HG02970 (cell line): ENCODE measurements around the gene CWC27.
A peak's percentile ranks its signal among the peaks of the same experiment; 100 is the strongest.
"Not testable (repeated sequence)": the region's sequence is repeated elsewhere in the genome, so short reads cannot be mapped to it uniquely, and the experiment has no call there.

Experiments
- ATAC-seq: cut with Tn5 transposase; IDR thresholded peaks from one replicate; pipeline ENCODE4 v1.9.1; 2021; ENCODE audit warnings: mild to moderate bottlenecking, moderate library complexity, moderate number of reproducible peaks; ENCODE audit not compliant: unreplicated experiment, low FRiP score

Gene CWC27

DNA sequence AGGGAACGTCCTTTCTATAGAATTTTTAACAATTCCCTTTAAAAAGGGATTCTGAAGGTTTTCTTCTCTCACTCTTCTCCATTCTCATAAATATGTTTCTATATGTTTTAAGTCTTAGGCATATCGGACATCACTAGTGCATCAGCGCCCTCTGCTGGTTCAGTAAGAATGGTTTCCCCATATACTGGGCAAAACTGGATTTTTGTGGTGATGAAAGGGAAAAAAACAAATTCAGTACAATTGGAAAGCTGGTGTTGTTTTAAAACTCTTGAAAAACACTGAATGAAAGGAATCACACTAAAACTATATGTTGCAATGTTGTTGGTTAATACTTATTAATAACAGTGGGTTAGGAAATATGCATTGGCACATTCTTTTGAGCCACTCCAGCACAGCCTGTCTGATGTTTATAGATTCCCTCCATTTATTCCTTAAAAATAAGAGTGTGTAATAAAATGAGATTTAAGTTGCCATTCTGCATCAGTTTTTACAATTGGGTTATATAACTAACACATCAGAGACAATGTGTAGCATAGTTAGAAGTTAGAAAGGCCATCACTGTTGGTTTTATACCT is 15.8 kb downstream of the CWC27 start:
- no peak for ATAC-seq

DNA sequence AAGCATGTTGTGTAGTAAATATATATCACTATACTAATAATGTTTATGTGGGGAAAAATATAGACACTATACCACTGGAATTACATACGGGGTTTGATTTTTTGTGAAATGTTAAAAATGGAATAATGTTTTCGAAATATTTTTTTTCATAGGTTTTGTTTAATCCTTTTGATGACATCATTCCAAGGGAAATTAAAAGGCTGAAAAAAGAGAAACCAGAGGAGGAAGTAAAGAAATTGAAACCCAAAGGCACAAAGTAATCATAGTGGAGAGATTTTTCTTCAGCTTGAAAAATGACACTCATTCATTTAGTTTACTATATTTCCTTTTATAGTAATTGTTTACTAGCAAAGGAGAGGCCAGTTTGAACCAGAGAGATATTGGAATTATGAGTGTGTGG is 17.6 kb downstream of the CWC27 start:
- ATAC-seq: no peak

DNA sequence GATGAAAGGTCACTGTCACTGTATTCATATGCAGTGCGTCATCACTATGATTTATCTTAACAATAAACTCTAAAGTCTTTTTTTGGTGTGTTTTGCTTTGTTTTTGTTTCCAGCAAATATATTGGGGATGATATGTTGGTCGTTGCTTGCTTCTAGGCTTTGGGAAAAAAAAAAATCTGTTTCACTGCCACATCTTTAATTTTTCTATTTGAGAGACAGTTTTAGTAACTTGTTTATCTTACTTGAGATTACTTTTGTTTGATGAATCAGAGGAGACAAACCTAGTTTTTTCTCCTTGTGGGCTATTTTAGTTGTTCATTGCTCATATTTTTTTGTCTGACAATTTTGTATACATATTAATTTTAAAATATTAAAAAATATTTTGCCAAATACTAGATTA is 19.4 kb downstream of the CWC27 start:
- ATAC-seq: no peak

DNA sequence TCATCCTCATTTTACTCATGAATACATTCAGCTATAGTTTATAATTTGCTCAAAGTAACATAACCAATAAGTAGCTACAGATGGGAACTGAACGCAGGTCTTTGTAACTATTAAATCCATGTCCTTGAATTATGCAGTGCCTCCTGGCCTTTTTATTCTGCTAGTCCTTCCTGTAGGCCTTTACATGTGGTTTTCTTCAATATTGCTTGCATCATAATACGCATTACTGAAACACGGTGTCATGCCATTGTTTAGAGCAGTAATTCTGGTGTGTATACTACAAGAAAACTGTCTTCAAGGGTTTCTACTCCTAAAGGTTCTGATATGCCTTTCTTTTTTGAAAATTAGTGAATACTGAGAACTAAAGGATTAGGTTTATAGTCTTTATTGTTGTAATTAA is 20.7 kb downstream of the CWC27 start:
- no peak for ATAC-seq

DNA sequence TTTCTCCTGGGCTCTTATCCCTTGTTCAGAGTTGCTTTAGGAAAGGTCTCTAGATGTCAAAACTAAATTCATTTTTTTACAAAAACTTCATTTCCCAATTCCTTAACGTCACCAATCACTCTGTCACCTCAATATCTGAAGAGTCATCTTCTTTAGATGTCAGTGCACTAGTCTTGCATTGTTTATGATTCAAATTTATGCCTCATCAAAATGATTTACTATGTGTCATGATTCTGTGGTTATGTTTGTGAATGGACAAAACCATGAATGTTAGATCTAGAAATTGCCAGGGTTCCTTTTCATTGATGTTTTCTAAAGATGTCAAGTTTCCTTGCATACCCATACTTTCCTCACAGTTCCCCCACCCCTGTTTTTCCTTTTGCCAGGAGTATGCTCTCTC is 21.5 kb downstream of the CWC27 start:
- no peak for ATAC-seq

DNA sequence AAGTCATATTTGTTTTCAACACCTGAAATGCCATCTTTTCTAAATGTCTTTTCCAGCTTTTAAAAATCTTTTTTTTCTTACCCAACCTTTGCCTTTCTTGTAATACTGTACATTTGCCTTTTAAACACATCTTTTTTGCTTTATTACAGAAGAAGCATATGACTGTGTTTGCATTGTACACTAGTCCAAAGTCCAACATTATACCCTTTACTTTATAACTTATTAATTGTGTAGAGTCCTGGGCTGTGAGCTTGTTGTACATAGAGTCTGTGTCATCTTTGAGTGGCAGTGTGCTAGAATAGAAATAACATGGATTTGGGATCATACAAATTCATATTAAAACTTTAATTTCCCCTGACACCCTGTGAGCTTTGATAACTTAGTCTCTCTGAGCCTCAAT is 23.7 kb downstream of the CWC27 start:
- ATAC-seq: no peak

DNA sequence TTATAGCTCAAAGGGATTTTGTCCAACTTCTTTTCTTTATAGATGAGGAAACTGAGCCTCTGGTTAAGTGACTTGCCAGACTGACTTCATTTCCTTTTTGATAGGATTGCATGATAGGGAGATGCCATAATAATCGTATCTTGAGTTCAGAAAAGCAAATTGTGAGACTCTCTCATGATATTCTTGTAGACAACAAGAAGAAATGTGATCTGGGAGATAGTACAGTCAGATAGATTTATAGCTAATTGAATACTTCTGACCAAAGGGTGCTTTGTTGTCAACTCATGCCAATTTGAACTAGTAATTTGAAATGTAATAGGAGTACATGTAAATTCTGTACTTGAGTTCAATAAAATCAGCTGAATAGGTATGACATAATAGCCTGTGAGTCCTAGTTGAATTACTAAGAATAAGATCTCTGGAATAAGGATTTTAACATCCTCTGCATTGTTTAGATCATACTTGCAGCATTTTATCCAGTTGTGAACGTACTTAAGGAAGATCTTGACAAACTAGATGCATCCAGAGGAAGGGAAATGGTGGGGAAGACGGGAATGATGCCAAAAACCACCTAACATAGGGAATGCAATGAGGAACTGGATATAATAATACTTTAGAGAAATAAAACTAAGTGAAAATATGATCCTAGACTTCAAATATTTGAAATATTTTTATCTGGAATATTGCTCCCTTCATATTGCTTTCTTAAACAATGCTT is 25.5 kb downstream of the CWC27 start:
- ATAC-seq: no peak

DNA sequence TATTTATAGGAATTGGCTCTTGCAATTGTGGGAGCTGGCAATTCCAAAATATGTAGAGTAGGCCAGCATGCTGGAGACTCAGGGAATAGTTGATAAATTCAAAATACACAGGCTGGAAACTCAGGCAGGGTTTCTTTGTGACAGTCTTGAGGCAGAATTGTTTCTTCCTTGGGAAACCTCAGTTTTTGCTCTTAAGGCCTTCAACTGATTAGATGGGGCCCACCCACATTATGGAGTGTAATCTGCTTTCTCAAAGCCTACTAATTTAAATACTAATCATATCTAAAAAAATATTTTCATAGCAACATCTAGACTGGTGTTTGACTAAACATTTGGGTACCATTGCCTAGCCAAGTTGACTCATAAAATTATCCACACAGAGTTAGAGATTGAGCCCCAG is 27.6 kb downstream of the CWC27 start:
- no peak for ATAC-seq

DNA sequence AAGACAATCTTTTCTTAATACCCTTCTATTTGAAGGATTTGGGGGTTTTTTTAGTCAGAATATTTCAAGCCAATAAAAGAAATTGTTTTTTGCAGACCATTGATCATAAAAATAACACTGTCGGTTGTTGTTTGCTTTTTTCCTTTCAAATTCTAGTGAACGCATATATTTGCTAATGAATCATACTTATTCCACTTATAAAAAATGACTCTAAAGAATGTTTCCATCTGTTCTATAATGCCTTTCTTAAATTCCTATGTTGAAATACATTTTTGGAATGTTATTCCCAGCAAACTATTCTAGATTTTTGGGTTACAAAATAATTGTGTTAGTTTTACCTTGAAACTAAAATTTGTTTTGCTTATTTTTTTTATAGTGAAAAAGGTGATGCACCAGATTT is 32.2 kb downstream of the CWC27 start:
- no peak for ATAC-seq

DNA sequence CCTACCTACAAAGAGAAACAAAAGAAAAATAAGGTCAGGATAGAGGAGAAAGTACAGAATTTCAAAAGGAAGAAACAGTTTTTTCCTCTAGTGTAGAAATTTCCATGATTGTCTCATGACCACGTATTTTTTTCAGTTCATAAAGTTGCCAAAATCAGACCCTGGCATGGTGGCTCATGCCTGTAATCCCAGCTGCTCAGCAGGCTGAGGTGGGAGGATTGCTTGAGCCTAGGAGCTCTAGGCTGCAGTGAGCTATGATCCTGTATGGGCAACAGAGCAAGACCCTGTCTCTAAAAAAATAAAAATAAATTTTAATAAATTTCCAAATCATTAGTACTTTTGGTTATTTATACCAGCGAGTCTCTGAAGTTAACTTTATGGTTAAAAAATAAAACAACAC is 37.8 kb downstream of the CWC27 start:
- ATAC-seq: no peak

DNA sequence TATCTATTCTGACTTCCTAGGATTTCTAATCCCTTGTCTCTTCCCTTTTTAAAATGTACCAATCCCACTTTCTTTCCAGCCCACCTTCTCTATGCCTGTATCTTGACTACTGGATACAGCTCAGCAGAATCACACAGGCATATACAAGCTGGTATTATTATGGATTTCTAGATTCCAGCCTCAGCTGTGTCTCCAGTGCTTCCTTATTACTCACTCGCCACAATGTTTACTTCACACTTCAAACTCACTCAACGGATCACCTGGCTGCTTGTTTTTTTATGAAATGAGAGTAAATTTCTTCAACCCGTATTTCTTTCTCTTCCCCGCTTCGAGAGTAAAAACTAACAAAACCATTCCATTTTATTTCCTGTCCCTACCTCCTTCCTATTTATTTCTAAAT is 38.8 kb downstream of the CWC27 start:
- ATAC-seq: no peak

DNA sequence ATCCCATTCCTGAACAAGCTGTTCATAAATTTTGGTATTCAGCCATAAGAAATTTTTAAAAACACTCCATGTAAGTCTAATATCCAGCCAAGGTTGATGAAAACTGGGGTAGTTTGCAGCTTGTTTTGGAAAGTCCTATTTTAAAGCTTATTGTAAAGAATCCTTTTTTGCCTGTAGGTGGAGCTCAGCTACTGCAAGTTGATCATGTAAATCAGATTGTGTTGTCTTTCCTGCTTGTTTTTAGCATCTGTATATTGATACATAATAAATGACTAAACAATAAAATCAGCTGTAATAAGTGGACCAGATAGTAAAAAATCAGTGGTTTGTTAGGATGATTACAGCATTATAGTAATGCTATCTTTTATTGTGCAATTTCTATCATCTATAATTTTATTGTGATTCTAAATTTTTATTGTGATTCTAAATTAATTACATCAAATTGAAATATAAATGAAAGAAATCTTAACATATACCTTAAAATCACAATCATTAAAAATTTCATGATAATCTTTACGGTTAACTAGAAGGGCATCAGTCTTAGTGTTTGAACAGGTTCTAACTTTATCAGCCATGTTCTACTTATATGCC is 42.4 kb downstream of the CWC27 start:
- no peak for ATAC-seq

DNA sequence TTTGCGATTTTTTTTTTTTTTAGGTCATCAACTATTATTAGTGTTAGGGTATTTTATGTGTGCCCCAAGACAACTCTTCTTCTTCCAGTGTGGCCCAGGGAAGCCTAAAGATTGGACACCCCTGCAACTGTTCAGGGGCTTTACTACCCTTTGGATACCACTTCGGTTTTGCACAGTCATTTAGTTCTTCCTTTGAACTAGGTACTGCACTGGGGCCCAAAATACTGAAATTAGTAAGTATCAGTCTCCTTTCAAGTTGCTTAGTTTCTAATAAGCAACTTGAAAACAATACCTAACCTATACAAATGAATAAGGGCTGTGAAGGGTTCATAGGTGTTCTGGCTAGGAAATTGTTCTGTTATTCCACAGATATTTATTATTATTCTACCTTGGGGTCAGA is 45.3 kb downstream of the CWC27 start:
- ATAC-seq: peak; percentile 88

DNA sequence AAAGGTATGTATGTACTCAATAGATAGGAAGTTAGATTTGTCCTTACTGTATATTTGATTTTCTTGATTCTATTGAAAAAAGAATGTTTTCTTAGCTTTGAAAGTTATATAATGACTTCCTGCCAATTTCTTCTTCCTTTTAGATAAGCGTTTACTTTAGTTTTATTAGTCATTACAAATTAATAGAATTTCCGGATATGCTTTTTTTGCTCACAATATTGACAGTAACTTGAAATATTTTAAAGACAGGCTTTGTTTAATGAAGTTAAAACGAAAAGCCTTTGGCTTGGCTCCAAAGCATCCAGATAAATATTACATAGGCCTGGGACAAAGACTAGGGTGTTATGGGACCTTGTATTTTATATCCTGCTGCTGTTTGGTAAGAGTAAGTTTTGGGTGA is 49.5 kb downstream of the CWC27 start:
- no peak for ATAC-seq

DNA sequence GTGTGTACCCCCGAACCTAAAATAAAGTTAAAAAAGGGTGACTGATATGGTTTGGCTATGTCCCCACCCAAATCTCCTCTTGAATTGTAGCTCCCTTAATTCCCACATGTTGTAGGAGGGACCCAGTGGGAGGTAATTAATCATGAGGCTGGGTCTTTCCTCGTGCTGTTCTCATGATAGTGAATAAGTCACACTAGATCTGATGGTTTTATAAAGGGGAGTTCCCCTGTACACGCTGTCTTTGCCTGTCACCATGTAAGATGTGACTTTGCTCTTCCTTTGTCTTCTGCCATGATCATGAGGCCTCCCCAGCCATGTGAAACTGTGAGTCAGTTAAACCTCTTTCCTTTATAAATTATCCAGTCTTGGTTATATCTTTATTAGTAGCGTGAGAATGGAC is 50.6 kb downstream of the CWC27 start:
- ATAC-seq: not testable (repeated sequence)

DNA sequence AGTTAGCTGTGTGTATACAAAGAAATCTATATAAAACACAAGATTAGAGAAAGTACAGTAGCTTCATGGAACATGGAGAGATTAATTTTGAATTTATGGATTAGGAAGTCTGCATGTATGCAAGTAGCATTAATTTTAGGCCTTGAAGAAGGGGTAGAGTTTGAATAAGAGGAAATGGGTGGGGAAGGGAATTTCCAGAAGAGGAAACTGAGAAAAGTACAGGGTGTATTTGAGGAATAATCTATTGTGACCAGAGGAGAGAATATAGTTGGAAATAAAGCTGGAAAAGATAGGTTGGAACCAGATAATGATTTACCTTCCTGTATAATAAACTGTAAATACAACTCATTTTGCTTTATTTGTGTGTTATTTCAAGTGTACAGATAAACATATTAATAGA is 53.6 kb downstream of the CWC27 start:
- ATAC-seq: no peak

DNA sequence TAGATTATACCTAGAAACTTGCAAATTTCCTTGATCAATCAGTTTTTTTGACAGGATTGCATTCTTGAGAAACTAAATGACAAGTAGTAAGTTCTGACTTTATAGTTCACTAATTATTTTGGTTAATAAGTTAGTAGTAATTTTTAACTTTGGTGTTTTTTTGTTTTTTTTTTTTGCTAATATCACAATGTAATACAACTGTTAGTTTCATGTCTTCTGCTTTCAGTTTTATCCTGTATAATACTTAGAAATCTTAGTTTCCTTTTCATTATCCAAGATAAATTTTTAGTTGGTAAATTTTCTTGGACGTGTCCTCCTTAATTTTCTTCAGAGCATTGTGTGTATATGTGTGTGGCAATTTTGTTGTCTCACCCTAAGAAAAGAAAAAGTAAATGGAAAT is 57.8 kb downstream of the CWC27 start:
- ATAC-seq: no peak

DNA sequence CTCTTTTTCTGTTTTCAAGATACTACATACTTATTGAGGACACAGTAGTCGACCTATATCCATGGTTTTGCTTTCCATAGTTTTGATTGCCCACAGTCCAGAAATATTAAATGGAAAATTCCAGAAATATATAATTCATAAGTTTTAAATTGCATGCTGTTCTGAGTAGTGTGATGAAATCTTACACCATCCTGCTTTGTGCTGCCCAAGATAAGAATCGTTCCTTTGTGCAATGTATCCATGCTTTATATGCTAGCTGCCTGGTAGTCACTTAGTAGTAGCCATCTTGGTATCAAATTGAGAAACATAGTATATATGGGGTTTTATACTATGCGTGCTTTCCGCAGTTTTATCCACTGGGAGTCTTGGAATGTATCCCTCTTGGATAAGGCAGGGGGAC is 59.0 kb downstream of the CWC27 start:
- no peak for ATAC-seq

DNA sequence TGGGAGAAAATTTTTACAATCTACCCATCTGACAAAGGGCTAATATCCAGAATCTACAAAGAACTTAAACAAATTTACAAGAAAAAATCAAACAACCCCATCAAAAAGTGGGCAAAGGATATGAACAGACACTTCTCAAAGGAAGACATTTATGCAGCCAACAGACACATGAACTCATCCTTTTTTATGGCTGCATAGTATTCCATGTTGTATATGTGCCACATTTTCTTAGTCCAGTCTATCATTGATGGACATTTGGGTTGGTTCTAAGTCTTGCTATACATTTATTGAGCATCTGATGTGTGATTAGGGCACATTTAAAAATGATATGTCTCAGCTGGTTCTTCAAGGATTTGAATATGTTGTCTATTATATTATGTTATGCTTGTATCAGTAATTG is 61.9 kb downstream of the CWC27 start:
- ATAC-seq: not testable (repeated sequence)

DNA sequence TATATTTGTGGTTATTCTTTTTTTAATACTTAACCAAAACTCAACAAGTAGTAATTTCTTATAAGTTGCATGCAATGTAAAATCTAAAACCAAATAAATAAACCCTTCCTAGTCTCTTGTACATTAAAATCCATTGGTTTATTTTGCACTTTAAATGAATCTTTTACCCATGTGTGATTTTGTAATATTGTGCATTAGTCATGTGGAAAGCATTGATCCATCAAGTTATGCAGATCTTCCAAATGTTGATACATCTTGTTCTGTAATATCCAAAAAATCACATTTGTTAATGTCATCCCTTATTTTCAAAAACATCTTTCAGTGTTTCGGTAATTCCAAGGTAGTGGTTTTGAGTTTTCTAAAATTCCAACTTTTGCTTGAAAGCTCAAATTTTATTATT is 63.3 kb downstream of the CWC27 start:
- no peak for ATAC-seq

DNA sequence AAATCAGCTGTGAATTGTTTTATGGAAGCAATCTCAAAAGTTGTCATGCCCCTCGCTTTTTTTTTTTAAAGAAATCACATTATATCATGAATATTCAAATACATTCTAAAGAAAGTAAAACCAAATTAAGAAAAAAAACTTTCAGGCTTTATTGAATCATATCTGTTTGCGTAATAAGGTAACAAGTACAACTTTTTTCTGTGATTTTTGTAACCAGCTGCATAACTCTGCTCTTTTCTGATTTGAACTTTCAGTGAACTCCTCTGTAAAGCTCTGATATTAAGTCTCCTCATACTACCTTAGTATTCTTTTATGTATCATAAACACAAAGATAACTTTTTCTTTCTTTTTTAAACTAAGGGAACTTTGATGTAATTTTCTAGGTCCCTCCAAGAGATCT is 65.3 kb downstream of the CWC27 start:
- no peak for ATAC-seq

DNA sequence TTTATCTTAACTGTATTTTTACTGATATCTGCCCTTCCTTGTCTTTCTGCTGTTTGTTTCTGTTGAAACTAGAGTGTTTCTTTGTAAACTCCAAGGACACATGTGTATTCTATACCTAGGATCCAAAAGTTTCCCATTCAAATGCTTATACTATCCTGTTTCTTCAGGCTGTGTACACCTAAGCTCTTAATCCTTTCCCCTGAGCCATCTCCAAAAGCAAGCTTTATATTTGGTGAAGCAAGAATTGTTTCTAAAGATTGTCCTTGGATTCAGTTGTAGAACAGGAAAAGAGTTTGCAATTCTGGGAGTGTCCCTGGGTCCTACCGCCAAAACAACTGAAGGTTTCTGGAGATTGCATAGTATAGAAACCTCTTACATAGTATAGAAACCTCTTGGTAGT is 65.9 kb downstream of the CWC27 start:
- no peak for ATAC-seq
